Measurements from ENCODE around the gene CYRIA.

CYRIA gene

GRCh38 chr2:16647992-16648617 is 17.5 kb downstream of the CYRIA start:
- Histone ChIP-seq H3K9ac (ENCODE audit: low read length) (no peak overlapping the region), H3K27me3 (ENCODE audit: low read length) (no peaks in the 10 kb centered on the region), H3K4me2 (ENCODE audit: low read depth, low read length, poor library complexity, severe bottlenecking) (no peak overlapping the region), H3K4me3 (ENCODE audit: insufficient read depth, low read length, poor library complexity, severe bottlenecking) (no peak overlapping the region), H3F3A (ENCODE audit: insufficient read depth) (no peaks in the 10 kb centered on the region), H3K9me2 (replicated peaks; ENCODE audit: insufficient read depth, low read length) (no peaks in the 10 kb centered on the region), H3K9me3 (ENCODE audit: insufficient read depth, low read length) (no peaks in the 10 kb centered on the region), H4K20me1 (ENCODE audit: low read depth, low read length) (no peaks in the 10 kb centered on the region), H2AFZ (ENCODE audit: low read depth, low read length, severe bottlenecking) (no peak overlapping the region), H3K79me2 (ENCODE audit: insufficient read depth, low read length) (no peaks in the 10 kb centered on the region), H3K36me3 (ENCODE audit: low read length) (no peaks in the 10 kb centered on the region), H3K27ac (ENCODE audit: low read depth, low read length) (no peak overlapping the region)
- TF ChIP-seq EZH2phosphoT487 (conservative IDR thresholded peaks at IDR 0.05; ENCODE audit: low read length) (no peak), CTCF (IDR thresholded peaks at IDR 0.05; ENCODE audit: insufficient read depth, low read length, poor library complexity, severe bottlenecking) (no peak)

GRCh38 chr2:16645775-16646559 is 19.7 kb downstream of the CYRIA start:
- H3K9me2 ChIP-seq (replicated peaks; ENCODE audit: insufficient read depth, low read length): no peaks in the 10 kb centered on the region
- H3K27me3 ChIP-seq (ENCODE audit: low read length): no peaks in the 10 kb centered on the region
- no peak for TF ChIP-seq EZH2phosphoT487 (conservative IDR thresholded peaks at IDR 0.05; ENCODE audit: low read length)
- no peak for TF ChIP-seq CTCF (IDR thresholded peaks at IDR 0.05; ENCODE audit: insufficient read depth, low read length, poor library complexity, severe bottlenecking)
- no peaks in the 10 kb centered on the region for H4K20me1 ChIP-seq (ENCODE audit: low read depth, low read length)
- no peaks in the 10 kb centered on the region for H3K9me3 ChIP-seq (ENCODE audit: insufficient read depth, low read length)
- no peak overlapping the region for H3K27ac ChIP-seq (ENCODE audit: low read depth, low read length)
- H3K4me2 ChIP-seq (ENCODE audit: low read depth, low read length, poor library complexity, severe bottlenecking): no peak overlapping the region
- no peak overlapping the region for H2AFZ ChIP-seq (ENCODE audit: low read depth, low read length, severe bottlenecking)
- no peaks in the 10 kb centered on the region for H3F3A ChIP-seq (ENCODE audit: insufficient read depth)
- H3K4me3 ChIP-seq (ENCODE audit: insufficient read depth, low read length, poor library complexity, severe bottlenecking): no peak overlapping the region
- no peak overlapping the region for H3K9ac ChIP-seq (ENCODE audit: low read length)
- no peaks in the 10 kb centered on the region for H3K36me3 ChIP-seq (ENCODE audit: low read length)
- no peaks in the 10 kb centered on the region for H3K79me2 ChIP-seq (ENCODE audit: insufficient read depth, low read length)

GRCh38 chr2:16645088-16645487 is 20.5 kb downstream of the CYRIA start:
- Histone ChIP-seq H3K9ac (ENCODE audit: low read length) (no peak overlapping the region), H3K9me2 (replicated peaks; ENCODE audit: insufficient read depth, low read length) (no peaks in the 10 kb centered on the region), H3K4me2 (ENCODE audit: low read depth, low read length, poor library complexity, severe bottlenecking) (no peak overlapping the region), H3K79me2 (ENCODE audit: insufficient read depth, low read length) (no peaks in the 10 kb centered on the region), H3K27ac (ENCODE audit: low read depth, low read length) (no peak overlapping the region), H3K9me3 (ENCODE audit: insufficient read depth, low read length) (no peaks in the 10 kb centered on the region), H3K36me3 (ENCODE audit: low read length) (no peaks in the 10 kb centered on the region), H3F3A (ENCODE audit: insufficient read depth) (no peaks in the 10 kb centered on the region), H3K27me3 (ENCODE audit: low read length) (no peaks in the 10 kb centered on the region), H4K20me1 (ENCODE audit: low read depth, low read length) (no peaks in the 10 kb centered on the region), H3K4me3 (ENCODE audit: insufficient read depth, low read length, poor library complexity, severe bottlenecking) (no peak overlapping the region), H2AFZ (ENCODE audit: low read depth, low read length, severe bottlenecking) (no peak overlapping the region)
- TF ChIP-seq CTCF (IDR thresholded peaks at IDR 0.05; ENCODE audit: insufficient read depth, low read length, poor library complexity, severe bottlenecking): no peak
